ENCODE data around the gene EFCAB6. TPM values are rescaled to one million over a fixed set of nuclear protein-coding genes. Genes with fewer than 3 reads are reported as not detected.

Gene EFCAB6
- total RNA-seq, 1 experiment from 2014 or later: 0.21 TPM

- Histone ChIP-seq H3K27me3 (ENCODE audit: control insufficient read depth, insufficient read depth, low read length) (no peaks in the 10 kb centered on the region), H3K9me3 (ENCODE audit: control insufficient read depth, insufficient read depth, low read depth, low read length) (no peaks in the 10 kb centered on the region), H3K36me3 (ENCODE audit: control insufficient read depth, insufficient read depth, low read length) (no peaks in the 10 kb centered on the region), H3K4me1 (ENCODE audit: control insufficient read depth, insufficient read depth, low read length) (no peaks in the 10 kb centered on the region), H3K27ac (ENCODE audit: low read length) (no peak overlapping the region), H3K4me3 (ENCODE audit: low read depth in 2 of 2, low read length in 2 of 2) (no peak overlapping the region)
- CTCF ChIA-PET: no interaction called here
- in situ Hi-C loops (cut with HindIII; ENCODE audit: low pct_unique_long_range_greater_than_20kb, low sequenced_read_pairs): no loop called here
- no TSS peak for BruUV-seq (replicated peaks)
- POLR2A ChIA-PET: no interaction called here
- intact Hi-C loops (cut with micrococcal nuclease; ENCODE audit: unreplicated experiment): no loop called here
- DNase-seq (ENCODE audit: low read depth, low spot score) (no peak), ATAC-seq (no peak)
- no peak for TF ChIP-seq CTCF (IDR thresholded peaks at IDR 0.05)
- TF ChIP-seq TCF7L2 (IDR thresholded peaks at IDR 0.05; ENCODE audit: low read depth, low read length): no peak
Measured at GRCh38 chr22:43852573-43853327, 40.6 kb upstream of the EFCAB6 start.

- DNase-seq (ENCODE audit: low read depth, low spot score) (no peak), ATAC-seq (no peak)
- Histone ChIP-seq H3K27me3 (ENCODE audit: control insufficient read depth, insufficient read depth, low read length) (no peaks in the 10 kb centered on the region), H3K36me3 (ENCODE audit: control insufficient read depth, insufficient read depth, low read length) (no peaks in the 10 kb centered on the region), H3K9me3 (ENCODE audit: control insufficient read depth, insufficient read depth, low read depth, low read length) (no peaks in the 10 kb centered on the region), H3K4me3 (ENCODE audit: low read depth in 2 of 2, low read length in 2 of 2) (no peak overlapping the region), H3K27ac (ENCODE audit: low read length) (no peak overlapping the region), H3K4me1 (ENCODE audit: control insufficient read depth, insufficient read depth, low read length) (no peaks in the 10 kb centered on the region)
- BruUV-seq (replicated peaks): no TSS peak
- CTCF ChIA-PET: no interaction called here
- in situ Hi-C loops (cut with HindIII; ENCODE audit: low pct_unique_long_range_greater_than_20kb, low sequenced_read_pairs): no loop called here
- POLR2A ChIA-PET: no interaction called here
- TF ChIP-seq POLR2AphosphoS5 (IDR thresholded peaks at IDR 0.05; ENCODE audit: low read depth, low read length) (no peak), SIN3A (IDR thresholded peaks at IDR 0.05; ENCODE audit: borderline replicate concordance, insufficient read depth, low read depth, low read length) (no peak), TCF7L2 (IDR thresholded peaks at IDR 0.05; ENCODE audit: low read depth, low read length) (no peak), REST (IDR thresholded peaks at IDR 0.05; ENCODE audit: insufficient read depth in 1 of 2, low read depth in 2 of 2, low read length in 1 of 2) (no peak), CTCF (IDR thresholded peaks at IDR 0.05) (no peak)
- intact Hi-C loops (cut with micrococcal nuclease; ENCODE audit: unreplicated experiment): no loop called here
Measured at GRCh38 chr22:43851979-43852307, 39.8 kb upstream of the EFCAB6 start.
